Mesothelial cell of epicardium (in vitro differentiated cells): ENCODE data around the gene ARVCF. TPM values are rescaled to one million over a fixed set of nuclear protein-coding genes. Genes with fewer than 3 reads are reported as not detected.
A peak's percentile ranks its signal among the peaks of the same experiment; 100 is the strongest.

Experiments
- DNase-seq, 2 experiments: peaks; one replicate each; pipeline ENCODE4 v3.0.0; 2021; ENCODE audit warnings: low spot score in 2 of 2; ENCODE audit not compliant: unreplicated experiment in 2 of 2
- H3K27ac Mint-ChIP-seq: 2 replicates; pipeline ENCODE4 v1.8.0; 2021; ENCODE audit warnings: mixed read lengths
- H3K27me3 Mint-ChIP-seq: 2 replicates; pipeline ENCODE4 v1.8.0; 2021; ENCODE audit warnings: low read depth, mixed read lengths
- H3K36me3 Mint-ChIP-seq: 2 replicates; pipeline ENCODE4 v1.8.0; 2021; ENCODE audit warnings: mixed read lengths
- H3K4me1 Mint-ChIP-seq: 2 replicates; pipeline ENCODE4 v1.8.0; 2021; ENCODE audit warnings: mixed read lengths
- H3K4me3 Mint-ChIP-seq: 2 replicates; pipeline ENCODE4 v1.8.0; 2021; ENCODE audit warnings: mild to moderate bottlenecking, moderate library complexity, mixed read lengths
- H3K9me3 Mint-ChIP-seq: 2 replicates; pipeline ENCODE4 v1.8.0; 2021; ENCODE audit warnings: mixed read lengths
- CTCF ChIP-seq: fragments of 200-600 bp; sonication (generic); IDR thresholded peaks from one replicate; pipeline ENCODE4 v1.5.0; 2021; ENCODE audit warnings: antibody characterized with exemption; ENCODE audit not compliant: unreplicated experiment
- total RNA-seq: library from RNA; stranded (reverse); gene quantifications from 3 replicates; pipeline ENCODE4 v1.2.1, GENCODE V29; 2021

Gene ARVCF
- total RNA-seq, 1 donor from 2014 or later = 41.2 TPM

- Mint-ChIP-seq H3K4me1 (peaks cover 9% of the 10 kb centered on the region), H3K36me3 (peaks cover 3% of the 10 kb centered on the region), H3K27me3 (peaks cover 39% of the 10 kb centered on the region), H3K4me3 (peak overlapping the region; percentile 82), H3K27ac (no peak overlapping the region), H3K9me3 (no peaks in the 10 kb centered on the region)
- peak in 1 of 2 experiments; percentile 45 for DNase-seq
- TF ChIP-seq CTCF = no peak
These were observed 4.9 kb upstream of the ARVCF start for GRCh38 chr22:20021196-20022181.

GRCh38 chr22:20020533-20021195 is 4.0 kb upstream of the ARVCF start, which contains the start of gene TANGO2:
TANGO2 (plus strand) TSS chr22:20021110; CDS start chr22:20036799, 15,689 bp downstream.
- TF ChIP-seq CTCF = no peak
- Mint-ChIP-seq H3K36me3 (no peaks in the 10 kb centered on the region), H3K4me1 (peaks cover 9% of the 10 kb centered on the region), H3K27ac (no peak within 1 kb of the TSS), H3K4me3 (peak within 1 kb of the TSS; percentile 82), H3K9me3 (no peaks in the 10 kb centered on the region), H3K27me3 (peaks cover 40% of the 10 kb centered on the region)
- DNase-seq = peak; percentile 94 to 98

GRCh38 chr22:20019661-20020532 is 3.3 kb upstream of the ARVCF start:
- peaks cover 47% of the 10 kb centered on the region for H3K27me3 Mint-ChIP-seq
- peaks cover 9% of the 10 kb centered on the region for H3K4me1 Mint-ChIP-seq
- TF ChIP-seq CTCF = no peak
- H3K27ac Mint-ChIP-seq = no peak overlapping the region
- H3K9me3 Mint-ChIP-seq = no peaks in the 10 kb centered on the region
- peak overlapping the region; percentile 71 for H3K4me3 Mint-ChIP-seq
- no peaks in the 10 kb centered on the region for H3K36me3 Mint-ChIP-seq
- no peak for DNase-seq

GRCh38 chr22:20018001-20018400 is 1.4 kb upstream of the ARVCF start:
- Mint-ChIP-seq H3K4me1 (peaks cover 9% of the 10 kb centered on the region), H3K9me3 (no peaks in the 10 kb centered on the region), H3K36me3 (no peaks in the 10 kb centered on the region), H3K27me3 (peaks cover 60% of the 10 kb centered on the region), H3K4me3 (peak overlapping the region; percentile 74), H3K27ac (no peak overlapping the region)
- DNase-seq = no peak
- TF ChIP-seq CTCF = no peak

GRCh38 chr22:20017622-20017958 is 967 bp upstream of the ARVCF start:
- TF ChIP-seq CTCF = no peak
- peaks cover 9% of the 10 kb centered on the region for H3K4me1 Mint-ChIP-seq
- H3K4me3 Mint-ChIP-seq = peak overlapping the region; percentile 74
- peaks cover 60% of the 10 kb centered on the region for H3K27me3 Mint-ChIP-seq
- no peak for DNase-seq
- H3K36me3 Mint-ChIP-seq = no peaks in the 10 kb centered on the region
- no peaks in the 10 kb centered on the region for H3K9me3 Mint-ChIP-seq
- H3K27ac Mint-ChIP-seq = no peak overlapping the region
